ENCODE results near the gene MORN5. TPM values are rescaled to one million over a fixed set of nuclear protein-coding genes. Genes with fewer than 3 reads are reported as not detected.

The MORN5 gene
- total RNA-seq, 2 donors from 2014 or later: 2.1 TPM; not detected in 1

GRCh38 chr9:122122468-122122867 lies 37.2 kb upstream of the MORN5 start:
- no peak overlapping the region for H3K4me3 ChIP-seq
- intact Hi-C loops (cut with DNase I): no loop called here
- no peaks in the 10 kb centered on the region for H3K9me3 ChIP-seq
- DNase-seq (ENCODE audit: low spot score): no peak
- peaks cover 4% of the 10 kb centered on the region for H3K4me1 ChIP-seq (replicated peaks)
- no peaks in the 10 kb centered on the region for H3K27me3 ChIP-seq (replicated peaks; ENCODE audit: insufficient read depth)
- WGBS: 28% methylated on average over 6 of the region's 6 CpGs
- no peak overlapping the region for H3K27ac ChIP-seq
- H3K36me3 ChIP-seq: no peaks in the 10 kb centered on the region
- TF ChIP-seq POLR2AphosphoS5 (IDR thresholded peaks at IDR 0.05): no peak
- no peak for TF ChIP-seq CTCF (IDR thresholded peaks at IDR 0.05)
- TF ChIP-seq POLR2A (IDR thresholded peaks at IDR 0.05): no peak

- Histone ChIP-seq H3K4me1 (replicated peaks) (peaks cover 4% of the 10 kb centered on the region), H3K27me3 (replicated peaks; ENCODE audit: insufficient read depth) (no peaks in the 10 kb centered on the region), H3K36me3 (no peaks in the 10 kb centered on the region), H3K4me3 (no peak overlapping the region), H3K27ac (no peak overlapping the region), H3K9me3 (no peaks in the 10 kb centered on the region)
- peak; percentile 35 for DNase-seq (ENCODE audit: low spot score)
- TF ChIP-seq CTCF (IDR thresholded peaks at IDR 0.05): peak; percentile 83 to 94 (median 89)
- TF ChIP-seq POLR2A (IDR thresholded peaks at IDR 0.05): no peak
- intact Hi-C loops (cut with DNase I): loop anchor here (1.0 kb wide), 1 partner anchor 24 kb away; no protein-coding TSS in a partner anchor
- WGBS: 26% methylated on average over 13 of the region's 13 CpGs
Measured at GRCh38 chr9:122122903-122123632, 36.6 kb upstream of the MORN5 start.

GRCh38 chr9:122124048-122124447 lies 35.7 kb upstream of the MORN5 start:
- Histone ChIP-seq H3K4me1 (replicated peaks) (peaks cover 4% of the 10 kb centered on the region), H3K27ac (no peak overlapping the region), H3K9me3 (no peaks in the 10 kb centered on the region), H3K36me3 (no peaks in the 10 kb centered on the region), H3K4me3 (no peak overlapping the region), H3K27me3 (replicated peaks; ENCODE audit: insufficient read depth) (no peaks in the 10 kb centered on the region)
- intact Hi-C loops (cut with DNase I): no loop called here
- no peak for DNase-seq (ENCODE audit: low spot score)
- TF ChIP-seq POLR2A (IDR thresholded peaks at IDR 0.05): no peak
- TF ChIP-seq POLR2AphosphoS5 (IDR thresholded peaks at IDR 0.05): no peak
- TF ChIP-seq CTCF (IDR thresholded peaks at IDR 0.05): no peak
- 95% methylated on average over 1 of the region's 1 CpG for WGBS

- 81% methylated on average over 7 of the region's 7 CpGs for WGBS
Measured at GRCh38 chr9:122124528-122124927, 35.2 kb upstream of the MORN5 start.

More at GRCh38 chr9:122124528-122124927, 35.2 kb upstream of the MORN5 start:
- no peak overlapping the region for H3K27ac ChIP-seq
- DNase-seq (ENCODE audit: low spot score): no peak
- no peaks in the 10 kb centered on the region for H3K9me3 ChIP-seq
- peaks cover 4% of the 10 kb centered on the region for H3K4me1 ChIP-seq (replicated peaks)
- no peaks in the 10 kb centered on the region for H3K27me3 ChIP-seq (replicated peaks; ENCODE audit: insufficient read depth)
- TF ChIP-seq CTCF (IDR thresholded peaks at IDR 0.05): no peak
- TF ChIP-seq POLR2AphosphoS5 (IDR thresholded peaks at IDR 0.05): no peak
- no peak for TF ChIP-seq POLR2A (IDR thresholded peaks at IDR 0.05)
- H3K4me3 ChIP-seq: no peak overlapping the region
- intact Hi-C loops (cut with DNase I): no loop called here
- no peaks in the 10 kb centered on the region for H3K36me3 ChIP-seq
